ENCODE data around the gene ITK.

The ITK gene

DNA sequence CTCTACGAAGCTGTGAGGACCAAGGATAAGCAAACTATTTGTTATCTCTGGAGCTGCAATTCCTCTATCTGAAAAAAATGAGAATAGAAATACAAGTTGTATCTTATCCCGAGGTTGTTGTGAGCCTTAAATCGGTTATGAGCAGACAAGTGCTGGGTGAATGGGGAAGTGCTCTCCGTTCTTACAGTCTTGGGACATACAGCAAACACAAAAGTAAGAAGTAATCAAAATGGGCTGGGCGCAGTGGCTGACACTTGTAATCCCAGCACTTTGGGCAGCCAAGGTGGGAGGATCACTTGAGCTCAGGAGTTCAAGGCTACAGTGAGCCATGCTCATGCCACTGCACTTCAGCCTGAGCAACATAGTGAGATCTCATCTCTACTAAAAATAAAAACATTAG, 31.7 kb downstream of the ITK start:
- intact Hi-C loops (cut with micrococcal nuclease): no loop called here
- Mint-ChIP-seq H3K27me3 (peaks cover 2% of the 10 kb centered on the region), H3K27ac (no peak overlapping the region), H3K4me1 (ENCODE audit: low read depth) (peaks cover 24% of the 10 kb centered on the region), H3K9me3 (no peaks in the 10 kb centered on the region), H3K36me3 (ENCODE audit: low read depth) (no peaks in the 10 kb centered on the region), H3K4me3 (no peak overlapping the region)

GRCh38 chr5:157213527-157214243, 33.0 kb downstream of the ITK start:
- intact Hi-C loops (cut with micrococcal nuclease): no loop called here
- no peak overlapping the region for H3K27ac Mint-ChIP-seq
- H3K9me3 Mint-ChIP-seq: no peaks in the 10 kb centered on the region
- H3K27me3 Mint-ChIP-seq: peaks cover 2% of the 10 kb centered on the region
- no peaks in the 10 kb centered on the region for H3K36me3 Mint-ChIP-seq (ENCODE audit: low read depth)
- no peak overlapping the region for H3K4me3 Mint-ChIP-seq
- H3K4me1 Mint-ChIP-seq (ENCODE audit: low read depth): peaks cover 29% of the 10 kb centered on the region

DNA sequence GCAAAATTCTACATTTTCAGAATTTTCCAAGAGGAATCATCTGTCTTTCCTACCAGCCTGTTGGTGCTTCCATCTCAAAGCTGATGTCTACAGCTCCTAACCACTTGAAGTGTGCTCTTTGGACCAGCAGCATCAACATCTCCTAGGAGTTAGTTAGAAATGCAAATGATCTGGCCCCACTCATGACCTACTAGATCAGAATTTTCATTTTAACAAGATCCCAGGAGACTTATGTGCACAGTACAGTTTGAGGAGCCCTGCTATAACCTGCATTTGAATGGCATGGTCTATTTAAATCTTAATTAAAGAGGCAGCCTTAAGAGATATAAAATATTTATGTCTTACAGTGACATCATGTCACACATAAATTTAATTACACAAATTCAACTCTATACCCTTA, 33.8 kb downstream of the ITK start:
- no peak overlapping the region for H3K27ac Mint-ChIP-seq
- intact Hi-C loops (cut with micrococcal nuclease): no loop called here
- H3K4me1 Mint-ChIP-seq (ENCODE audit: low read depth): peaks cover 29% of the 10 kb centered on the region
- no peaks in the 10 kb centered on the region for H3K9me3 Mint-ChIP-seq
- no peaks in the 10 kb centered on the region for H3K36me3 Mint-ChIP-seq (ENCODE audit: low read depth)
- H3K27me3 Mint-ChIP-seq: peaks cover 2% of the 10 kb centered on the region
- H3K4me3 Mint-ChIP-seq: no peak overlapping the region

DNA sequence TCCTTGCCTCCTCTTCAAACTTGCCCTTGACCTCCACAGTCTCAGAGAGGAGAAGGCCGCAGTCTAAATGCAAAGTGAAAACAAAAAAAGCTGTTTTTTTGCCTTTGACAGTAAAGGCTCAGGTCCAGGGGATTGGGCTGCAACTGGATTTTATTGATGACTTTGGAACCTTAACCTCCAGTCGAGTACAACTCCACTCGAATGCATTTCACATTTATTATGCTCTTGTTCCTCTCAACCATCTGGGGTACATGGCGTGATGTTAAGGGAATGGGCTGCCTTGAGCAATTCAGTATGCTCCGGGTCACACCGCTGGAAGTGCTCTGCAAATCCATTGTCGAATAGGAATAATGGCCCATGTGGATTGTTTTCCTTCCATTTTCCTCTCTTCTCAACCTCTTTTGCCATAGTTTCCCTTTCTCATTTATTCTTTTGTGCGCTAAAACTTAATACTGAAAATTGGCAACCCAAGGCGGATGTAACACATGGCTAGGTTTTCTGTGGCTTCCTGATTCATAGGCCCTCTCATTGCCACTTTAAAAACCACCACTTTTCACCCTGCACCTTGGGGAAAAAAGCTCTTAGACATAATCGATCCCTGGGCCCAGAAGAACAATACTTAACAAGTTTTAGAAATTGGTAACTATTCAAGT, 34.3 kb downstream of the ITK start:
- Mint-ChIP-seq H3K36me3 (ENCODE audit: low read depth) (no peaks in the 10 kb centered on the region), H3K4me1 (ENCODE audit: low read depth) (peaks cover 29% of the 10 kb centered on the region)
- intact Hi-C loops (cut with micrococcal nuclease): no loop called here

GRCh38 chr5:157215514-157216167, 35.0 kb downstream of the ITK start:
- Mint-ChIP-seq H3K36me3 (ENCODE audit: low read depth) (no peaks in the 10 kb centered on the region), H3K27me3 (peaks cover 2% of the 10 kb centered on the region), H3K4me3 (no peak overlapping the region), H3K4me1 (ENCODE audit: low read depth) (peaks cover 29% of the 10 kb centered on the region), H3K9me3 (no peaks in the 10 kb centered on the region), H3K27ac (no peak overlapping the region)
- intact Hi-C loops (cut with micrococcal nuclease): no loop called here

More for the DNA sequence above, 34.3 kb downstream of the ITK start:
- Mint-ChIP-seq H3K4me3 (no peak overlapping the region), H3K9me3 (no peaks in the 10 kb centered on the region), H3K27me3 (peaks cover 2% of the 10 kb centered on the region), H3K27ac (no peak overlapping the region)

GRCh38 chr5:157216391-157217142, 35.9 kb downstream of the ITK start:
- no peaks in the 10 kb centered on the region for H3K36me3 Mint-ChIP-seq (ENCODE audit: low read depth)
- H3K4me1 Mint-ChIP-seq (ENCODE audit: low read depth): peaks cover 29% of the 10 kb centered on the region
- H3K27ac Mint-ChIP-seq: no peak overlapping the region
- H3K9me3 Mint-ChIP-seq: no peaks in the 10 kb centered on the region
- intact Hi-C loops (cut with micrococcal nuclease): no loop called here
- no peak overlapping the region for H3K4me3 Mint-ChIP-seq
- peaks cover 2% of the 10 kb centered on the region for H3K27me3 Mint-ChIP-seq

- H3K27me3 Mint-ChIP-seq: peaks cover 2% of the 10 kb centered on the region
- H3K36me3 Mint-ChIP-seq (ENCODE audit: low read depth): no peaks in the 10 kb centered on the region
- peaks cover 24% of the 10 kb centered on the region for H3K4me1 Mint-ChIP-seq (ENCODE audit: low read depth)
- no peak overlapping the region for H3K4me3 Mint-ChIP-seq
- H3K9me3 Mint-ChIP-seq: no peaks in the 10 kb centered on the region
- H3K27ac Mint-ChIP-seq: peak overlapping the region; percentile 28
- intact Hi-C loops (cut with micrococcal nuclease): no loop called here
These were observed 36.8 kb downstream of the ITK start for GRCh38 chr5:157217289-157218024.

GRCh38 chr5:157219491-157220271, 39.0 kb downstream of the ITK start:
- H3K4me3 Mint-ChIP-seq: no peak overlapping the region
- intact Hi-C loops (cut with micrococcal nuclease): no loop called here

DNA sequence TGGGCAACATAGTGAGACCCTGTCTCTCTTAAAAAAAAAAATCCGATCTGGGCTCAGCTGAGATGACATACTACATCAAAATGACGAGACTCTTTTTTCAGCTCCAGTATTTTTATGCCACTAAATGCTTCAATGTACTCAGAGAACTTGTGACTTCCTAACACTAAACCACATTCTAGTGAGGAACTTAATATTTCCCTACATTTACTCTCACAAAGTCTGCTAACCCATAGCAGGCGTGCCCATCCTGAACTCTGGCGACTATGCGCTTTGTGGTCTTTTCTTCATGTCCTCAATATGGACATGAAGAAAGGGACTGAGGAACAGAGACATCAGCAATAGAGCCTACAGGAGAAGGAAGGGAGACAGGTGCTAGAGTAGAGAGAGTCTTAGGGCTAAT, 41.3 kb downstream of the ITK start:
- no peaks in the 10 kb centered on the region for H3K9me3 Mint-ChIP-seq
- peaks cover 1% of the 10 kb centered on the region for H3K27me3 Mint-ChIP-seq
- no peaks in the 10 kb centered on the region for H3K36me3 Mint-ChIP-seq (ENCODE audit: low read depth)
- intact Hi-C loops (cut with micrococcal nuclease): no loop called here
- H3K4me3 Mint-ChIP-seq: no peak overlapping the region
- peaks cover 14% of the 10 kb centered on the region for H3K4me1 Mint-ChIP-seq (ENCODE audit: low read depth)
- H3K27ac Mint-ChIP-seq: no peak overlapping the region

More at GRCh38 chr5:157219491-157220271, 39.0 kb downstream of the ITK start:
- Mint-ChIP-seq H3K27ac (no peak overlapping the region), H3K27me3 (peaks cover 2% of the 10 kb centered on the region), H3K36me3 (ENCODE audit: low read depth) (no peaks in the 10 kb centered on the region), H3K4me1 (ENCODE audit: low read depth) (peaks cover 28% of the 10 kb centered on the region), H3K9me3 (no peaks in the 10 kb centered on the region)

- intact Hi-C loops (cut with micrococcal nuclease): no loop called here
- Mint-ChIP-seq H3K27me3 (no peaks in the 10 kb centered on the region), H3K9me3 (no peaks in the 10 kb centered on the region), H3K27ac (no peak overlapping the region), H3K36me3 (ENCODE audit: low read depth) (no peaks in the 10 kb centered on the region), H3K4me3 (no peak overlapping the region), H3K4me1 (ENCODE audit: low read depth) (peaks cover 10% of the 10 kb centered on the region)
These were observed 42.0 kb downstream of the ITK start for GRCh38 chr5:157222506-157223230.

GRCh38 chr5:157225469-157226422, 45.1 kb downstream of the ITK start:
- no peaks in the 10 kb centered on the region for H3K36me3 Mint-ChIP-seq (ENCODE audit: low read depth)
- H3K4me3 Mint-ChIP-seq: no peak overlapping the region
- no peaks in the 10 kb centered on the region for H3K27me3 Mint-ChIP-seq
- H3K9me3 Mint-ChIP-seq: no peaks in the 10 kb centered on the region
- peaks cover 7% of the 10 kb centered on the region for H3K4me1 Mint-ChIP-seq (ENCODE audit: low read depth)
- H3K27ac Mint-ChIP-seq: no peak overlapping the region
- intact Hi-C loops (cut with micrococcal nuclease): no loop called here

- Mint-ChIP-seq H3K27ac (no peak overlapping the region), H3K9me3 (no peaks in the 10 kb centered on the region), H3K27me3 (no peaks in the 10 kb centered on the region), H3K4me1 (ENCODE audit: low read depth) (no peaks in the 10 kb centered on the region), H3K36me3 (ENCODE audit: low read depth) (no peaks in the 10 kb centered on the region), H3K4me3 (no peak overlapping the region)
- intact Hi-C loops (cut with micrococcal nuclease): no loop called here
These were observed 50.0 kb downstream of the ITK start for GRCh38 chr5:157230610-157231009.
